CD14-positive monocyte (primary cell): ENCODE measurements around the gene DCT. TPM values are rescaled to one million over a fixed set of nuclear protein-coding genes. Genes with fewer than 3 reads are reported as not detected.

Experiments
- DNase-seq, 3 donors: peaks; one replicate each; pipeline ENCODE4 v3.0.0-alpha.2; 2011 to 2022
- H2AFZ ChIP-seq: 2 replicates; pipeline ENCODE4 v1.6.0; 2012; ENCODE audit warnings: mild to moderate bottlenecking, low read depth, low read length, inconsistent platforms; ENCODE audit not compliant: insufficient read depth, poor library complexity, severe bottlenecking
- H3K27ac ChIP-seq, 2 donors: 1 replicate in 1 of 2; 2 replicates in 1 of 2; pipeline ENCODE4 v1.5.1; 2012 to 2013; ENCODE audit warnings: low read length in 2 of 2, control low read depth in 1 of 2, inconsistent platforms in 1 of 2, low read depth in 1 of 2, mild to moderate bottlenecking in 1 of 2
- H3K27me3 ChIP-seq, 2 donors: one replicate each; pipeline versions ENCODE4 v1.6.0 to v1.6.1; 2011 to 2013; ENCODE audit warnings: low read length in 2 of 2; ENCODE audit not compliant: control insufficient read depth in 2 of 2, insufficient read depth in 2 of 2
- H3K36me3 ChIP-seq, 2 donors: replicated peaks in 1 of 2; 1 replicate in 1 of 2; 2 replicates in 1 of 2; pipeline versions ENCODE4 v1.5.1 to v1.6.1; 2012 to 2013; ENCODE audit warnings: low read length in 2 of 2, control low read depth in 1 of 2, inconsistent platforms in 1 of 2, mild to moderate bottlenecking in 1 of 2; ENCODE audit not compliant: insufficient read depth in 2 of 2, control insufficient read depth in 1 of 2
- H3K4me1 ChIP-seq, 2 donors: 1 replicate in 1 of 2; 2 replicates in 1 of 2; pipeline versions ENCODE4 v1.5.1 to v1.6.1; 2012 to 2013; ENCODE audit warnings: low read length in 2 of 2, control low read depth in 1 of 2, inconsistent platforms in 1 of 2, mild to moderate bottlenecking in 1 of 2, moderate library complexity in 1 of 2; ENCODE audit not compliant: insufficient read depth in 2 of 2, control insufficient read depth in 1 of 2
- H3K4me2 ChIP-seq: replicated peaks from 2 replicates; pipeline ENCODE3; 2012; ENCODE audit warnings: low read length, moderate library complexity, mild to moderate bottlenecking; ENCODE audit not compliant: poor library complexity, severe bottlenecking; ENCODE audit errors: extremely low read depth
- H3K4me3 ChIP-seq, 3 experiments: fragments of 200-600 bp in 1 of 3; sonication (generic) in 1 of 3; replicated peaks in 1 of 3; 1 replicate in 2 of 3; 2 replicates in 1 of 3; pipeline ENCODE4 v1.5.1; 2011 to 2013; ENCODE audit warnings: low read length in 3 of 3, mild to moderate bottlenecking in 3 of 3, control low read depth in 2 of 3, low read depth in 2 of 3, inconsistent platforms in 1 of 3, moderate library complexity in 1 of 3
- H3K79me2 ChIP-seq: 2 replicates; pipeline ENCODE4 v1.6.0; 2012; ENCODE audit warnings: mild to moderate bottlenecking, control low read depth, inconsistent platforms, low read length, moderate library complexity; ENCODE audit not compliant: insufficient read depth
- H3K9ac ChIP-seq: 2 replicates; pipeline ENCODE4 v1.6.0; 2017; ENCODE audit warnings: low read length, mild to moderate bottlenecking; ENCODE audit not compliant: insufficient read depth, poor library complexity, severe bottlenecking
- H3K9me3 ChIP-seq, 2 donors: replicated peaks in 1 of 2; 1 replicate in 1 of 2; 2 replicates in 1 of 2; pipeline versions ENCODE4 v1.5.1 to v1.6.1; 2012 to 2013; ENCODE audit warnings: low read length in 2 of 2, control low read depth in 1 of 2; ENCODE audit not compliant: control insufficient read depth in 1 of 2, insufficient read depth in 1 of 2
- H4K20me1 ChIP-seq: 2 replicates; pipeline ENCODE4 v1.6.0; 2012; ENCODE audit warnings: mild to moderate bottlenecking, low read length, control low read depth, moderate library complexity; ENCODE audit not compliant: insufficient read depth
- H3K27ac Mint-ChIP-seq, 7 donors: one replicate each; pipeline ENCODE4 v1.8.0; 2020; ENCODE audit warnings: mild to moderate bottlenecking in 7 of 7, mixed read lengths in 7 of 7, moderate library complexity in 6 of 7, inconsistent platforms in 2 of 7
- H3K27me3 Mint-ChIP-seq, 3 donors: one replicate each; pipeline ENCODE4 v1.8.0; 2021 to 2022; ENCODE audit warnings: low read depth in 3 of 3, mild to moderate bottlenecking in 3 of 3, mixed read lengths in 3 of 3, moderate library complexity in 3 of 3, inconsistent platforms in 1 of 3
- H3K36me3 Mint-ChIP-seq, 2 donors: one replicate each; pipeline ENCODE4 v1.8.0; 2020; ENCODE audit warnings: mixed read lengths in 2 of 2, inconsistent platforms in 1 of 2, mild to moderate bottlenecking in 1 of 2
- H3K4me1 Mint-ChIP-seq: one replicate; pipeline ENCODE4 v1.8.0; 2020; ENCODE audit warnings: mild to moderate bottlenecking, mixed read lengths
- H3K4me3 Mint-ChIP-seq, 2 donors: one replicate each; pipeline ENCODE4 v1.8.0; 2020; ENCODE audit warnings: mild to moderate bottlenecking in 2 of 2, mixed read lengths in 2 of 2, moderate library complexity in 1 of 2
- H3K9me3 Mint-ChIP-seq, 7 donors: one replicate each; pipeline ENCODE4 v1.8.0; 2020 to 2022; ENCODE audit warnings: mixed read lengths in 7 of 7, mild to moderate bottlenecking in 6 of 7, moderate library complexity in 6 of 7, inconsistent platforms in 2 of 7
- WGBS: methylation state at CpG from one replicate; pipeline ENCODE4 v1.1.5; 2013; ENCODE audit warnings: missing lambda C conversion rate; ENCODE audit not compliant: insufficient coverage; 5-methylcytosine and 5-hydroxymethylcytosine counted together
- intact Hi-C, 2 donors: fragments of 100-400 bp; cut with micrococcal nuclease; formaldehyde crosslinking; loops; one replicate each; pipeline versions ENCODE4 v1.15.0 to v1.15.1; 2023
- polyA plus RNA-seq, 3 donors: library from polyadenylated mRNA; depleted of rRNA in 1 of 3; unstranded in 2 of 3; stranded (reverse) in 1 of 3; fragments of 300-500 nt in 2 of 3; fragments of >200 nt in 1 of 3; fragmentation: Illumina TruSeq in 2 of 3; gene quantifications; 1 replicate in 2 of 3; 2 replicates in 1 of 3; pipeline ENCODE4 v1.2.3, GENCODE V29; 2012 to 2021
- TF ChIP-seq, protein P1 (sequence below): fragments of 200-600 bp; IDR thresholded peaks from one replicate; pipeline ENCODE4 v1.8.0; 2022; ENCODE audit warnings: antibody characterized with exemption, mild to moderate bottlenecking

The DCT gene
- polyA plus RNA-seq, 3 donors: not detected

DNA sequence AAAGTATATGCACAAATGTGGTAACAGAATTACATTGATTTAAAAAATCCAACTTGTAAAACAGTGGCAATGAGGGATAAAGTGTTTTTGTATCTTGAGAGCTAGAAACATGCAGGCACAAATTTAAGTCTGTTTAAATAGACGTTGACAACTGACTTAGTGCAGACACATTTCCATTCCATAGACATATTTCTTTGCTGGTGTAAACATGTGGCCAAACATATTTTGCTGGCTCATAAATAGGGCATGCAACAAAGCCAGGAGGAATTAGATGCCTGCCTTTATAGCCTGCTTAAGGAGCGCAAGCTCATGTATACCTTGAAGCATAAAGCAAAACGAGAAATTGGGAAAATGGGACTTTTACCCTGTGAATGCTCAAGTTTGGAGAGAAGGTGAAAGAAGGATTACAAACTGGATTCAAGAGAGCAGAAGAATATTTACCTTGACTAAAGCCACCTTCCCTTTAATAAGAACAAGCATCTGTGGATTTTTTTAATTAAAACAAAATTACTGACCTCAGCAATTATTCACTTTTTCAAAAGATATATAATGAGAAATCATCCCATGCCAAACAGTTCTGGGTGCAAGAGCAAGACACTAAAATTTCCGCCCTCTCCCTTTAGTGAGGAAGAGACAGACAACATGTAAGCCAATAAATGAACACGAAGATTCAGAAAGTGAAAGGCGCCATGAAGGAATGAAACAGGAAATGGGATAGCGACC, 71.0 kb downstream of the DCT start:
- peaks cover 0 to 13% (median 4%) of the 10 kb centered on the region in 3 donors for H3K27me3 Mint-ChIP-seq

DNA sequence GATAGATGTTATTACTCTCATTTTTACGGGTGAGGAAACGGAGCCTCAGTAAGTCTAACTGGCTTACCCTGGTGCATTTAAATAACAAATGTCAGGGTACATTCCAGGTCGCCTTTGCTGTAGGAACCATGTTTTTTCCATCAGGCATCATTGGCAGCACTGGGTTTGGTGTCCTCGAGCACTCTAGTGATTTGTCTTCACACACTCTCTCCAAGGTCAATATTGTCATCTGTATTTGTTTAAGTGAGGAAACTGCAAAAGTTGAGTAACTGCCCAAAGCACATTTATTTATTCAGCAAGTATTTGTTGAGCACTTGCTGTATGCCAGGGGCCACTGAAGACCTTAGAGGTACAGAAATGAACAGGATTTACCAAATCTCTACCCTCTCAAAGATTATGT, 78.6 kb downstream of the DCT start:
- WGBS: 100% methylated on average over 2 of the region's 4 CpGs
- H2AFZ ChIP-seq: no peak overlapping the region
- H3K36me3 Mint-ChIP-seq: no peaks in the 10 kb centered on the region
- no peak overlapping the region for H3K27ac ChIP-seq
- no peaks in the 10 kb centered on the region for H3K36me3 ChIP-seq
- peaks cover 0 to 14% (median 2%) of the 10 kb centered on the region in 7 donors for H3K9me3 Mint-ChIP-seq
- peaks cover 0 to 2% (median 0%) of the 10 kb centered on the region in 3 donors for H3K27me3 Mint-ChIP-seq
- H3K4me3 Mint-ChIP-seq: no peak overlapping the region
- no peaks in the 10 kb centered on the region for H3K9me3 ChIP-seq
- H3K4me1 ChIP-seq: no peaks in the 10 kb centered on the region
- H3K4me3 ChIP-seq: no peak overlapping the region
- no peak overlapping the region for H3K9ac ChIP-seq
- H4K20me1 ChIP-seq: no peaks in the 10 kb centered on the region
- no peaks in the 10 kb centered on the region for H3K79me2 ChIP-seq
- H3K27me3 ChIP-seq: no peaks in the 10 kb centered on the region
- H3K27ac Mint-ChIP-seq: no peak overlapping the region
- no peak overlapping the region for H3K4me2 ChIP-seq
- TF ChIP-seq, protein P1, sequence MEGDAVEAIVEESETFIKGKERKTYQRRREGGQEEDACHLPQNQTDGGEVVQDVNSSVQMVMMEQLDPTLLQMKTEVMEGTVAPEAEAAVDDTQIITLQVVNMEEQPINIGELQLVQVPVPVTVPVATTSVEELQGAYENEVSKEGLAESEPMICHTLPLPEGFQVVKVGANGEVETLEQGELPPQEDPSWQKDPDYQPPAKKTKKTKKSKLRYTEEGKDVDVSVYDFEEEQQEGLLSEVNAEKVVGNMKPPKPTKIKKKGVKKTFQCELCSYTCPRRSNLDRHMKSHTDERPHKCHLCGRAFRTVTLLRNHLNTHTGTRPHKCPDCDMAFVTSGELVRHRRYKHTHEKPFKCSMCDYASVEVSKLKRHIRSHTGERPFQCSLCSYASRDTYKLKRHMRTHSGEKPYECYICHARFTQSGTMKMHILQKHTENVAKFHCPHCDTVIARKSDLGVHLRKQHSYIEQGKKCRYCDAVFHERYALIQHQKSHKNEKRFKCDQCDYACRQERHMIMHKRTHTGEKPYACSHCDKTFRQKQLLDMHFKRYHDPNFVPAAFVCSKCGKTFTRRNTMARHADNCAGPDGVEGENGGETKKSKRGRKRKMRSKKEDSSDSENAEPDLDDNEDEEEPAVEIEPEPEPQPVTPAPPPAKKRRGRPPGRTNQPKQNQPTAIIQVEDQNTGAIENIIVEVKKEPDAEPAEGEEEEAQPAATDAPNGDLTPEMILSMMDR: no peak
- intact Hi-C loops: no loop called here
- H3K4me1 Mint-ChIP-seq: no peaks in the 10 kb centered on the region
- DNase-seq: no peak

More for the DNA sequence above, 71.0 kb downstream of the DCT start:
- Histone ChIP-seq H3K79me2 (no peaks in the 10 kb centered on the region), H3K4me2 (no peak overlapping the region), H3K36me3 (no peaks in the 10 kb centered on the region), H3K4me3 (no peak overlapping the region), H3K9me3 (no peaks in the 10 kb centered on the region), H3K4me1 (no peaks in the 10 kb centered on the region), H3K27ac (no peak overlapping the region), H4K20me1 (no peaks in the 10 kb centered on the region), H2AFZ (no peak overlapping the region), H3K9ac (no peak overlapping the region), H3K27me3 (peaks cover 0 to 3% of the 10 kb centered on the region in 2 donors)
- TF ChIP-seq, protein P1: no peak
- intact Hi-C loops: no loop called here
- no peak overlapping the region for H3K4me3 Mint-ChIP-seq
- no peaks in the 10 kb centered on the region for H3K36me3 Mint-ChIP-seq
- WGBS: 94% methylated on average over 2 of the region's 7 CpGs
- DNase-seq: no peak
- no peak overlapping the region for H3K27ac Mint-ChIP-seq
- H3K9me3 Mint-ChIP-seq: peaks cover 0 to 6% (median 3%) of the 10 kb centered on the region in 7 donors
- H3K4me1 Mint-ChIP-seq: no peaks in the 10 kb centered on the region
